GM23338 (cell line): ENCODE data around the gene MYO5B. TPM values are rescaled to one million over a fixed set of nuclear protein-coding genes. Genes with fewer than 3 reads are reported as not detected.

Source experiments
- ATAC-seq: fragments of 200-7000 bp; cut with Tn5 transposase; 3 replicates; pipeline ENCODE4 v1.9.1; 2020
- DNase-seq: peaks from one replicate; pipeline ENCODE4 v3.0.0-alpha.2; 2015; ENCODE audit warnings: low spot score
- H2AFZ ChIP-seq: fragments of 200-600 bp; sonication (generic); 2 replicates; pipeline ENCODE4 v1.8.0; 2016; ENCODE audit warnings: antibody characterized with exemption, mild to moderate bottlenecking, moderate library complexity
- H3F3A ChIP-seq: fragments of 200-600 bp; sonication (generic); replicated peaks from 2 replicates; pipeline ENCODE4 v1.8.0; 2017; ENCODE audit warnings: antibody characterized with exemption, mixed run types, low read depth
- H3K27ac ChIP-seq: fragments of 200-600 bp; sonication (generic); 2 replicates; pipeline ENCODE4 v1.6.1; 2016; ENCODE audit warnings: low read depth
- H3K27me3 ChIP-seq: fragments of 200-600 bp; sonication (generic); 2 replicates; pipeline ENCODE4 v1.8.0; 2016; ENCODE audit warnings: mild to moderate bottlenecking, mixed run types, moderate library complexity; ENCODE audit not compliant: insufficient read depth
- H3K36me3 ChIP-seq: fragments of 200-600 bp; sonication (generic); 2 replicates; pipeline ENCODE4 v1.8.0; 2016; ENCODE audit warnings: mild to moderate bottlenecking; ENCODE audit not compliant: insufficient read depth
- H3K4me1 ChIP-seq: fragments of 200-600 bp; sonication (generic); 2 replicates; pipeline ENCODE4 v1.8.0; 2016; ENCODE audit warnings: mild to moderate bottlenecking, moderate library complexity; ENCODE audit not compliant: insufficient read depth
- H3K4me2 ChIP-seq: fragments of 200-600 bp; sonication (generic); 2 replicates; pipeline ENCODE4 v1.7.1; 2017; ENCODE audit warnings: mixed run types
- H3K4me3 ChIP-seq: fragments of 200-600 bp; sonication (generic); 2 replicates; pipeline ENCODE4 v1.6.1; 2016; ENCODE audit warnings: mixed run types
- H3K79me2 ChIP-seq: fragments of 200-600 bp; sonication (generic); replicated peaks from 2 replicates; pipeline ENCODE4 v1.8.0; 2017; ENCODE audit warnings: mild to moderate bottlenecking; ENCODE audit not compliant: insufficient read depth
- H3K9me2 ChIP-seq: fragments of 200-600 bp; sonication (generic); 2 replicates; pipeline ENCODE4 v1.8.0; 2017; ENCODE audit not compliant: insufficient read depth
- H4K20me1 ChIP-seq: fragments of 200-600 bp; sonication (generic); replicated peaks from 2 replicates; pipeline ENCODE4 v1.8.0; 2017; ENCODE audit warnings: mild to moderate bottlenecking; ENCODE audit not compliant: insufficient read depth
- H3K27ac Mint-ChIP-seq: 2 replicates; pipeline ENCODE4 v1.8.0; 2020; ENCODE audit warnings: inconsistent platforms, mild to moderate bottlenecking, moderate library complexity, mixed read lengths
- H3K27me3 Mint-ChIP-seq: 3 replicates; pipeline ENCODE4 v1.8.0; 2022; ENCODE audit warnings: low read depth, mild to moderate bottlenecking, moderate library complexity, mixed read lengths, inconsistent platforms; ENCODE audit not compliant: insufficient read depth, poor library complexity
- H3K36me3 Mint-ChIP-seq: 3 replicates; pipeline ENCODE4 v1.8.0; 2021; ENCODE audit warnings: low read depth, mild to moderate bottlenecking, inconsistent platforms, moderate library complexity, mixed read lengths
- H3K4me1 Mint-ChIP-seq: 3 replicates; pipeline ENCODE4 v1.8.0; 2020; ENCODE audit warnings: mild to moderate bottlenecking, inconsistent platforms, mixed read lengths
- H3K4me3 Mint-ChIP-seq: 3 replicates; pipeline ENCODE4 v1.8.0; 2021; ENCODE audit warnings: moderate library complexity, mild to moderate bottlenecking, inconsistent platforms, mixed read lengths
- H3K9me3 Mint-ChIP-seq: 3 replicates; pipeline ENCODE4 v1.8.0; 2020; ENCODE audit warnings: moderate library complexity, mild to moderate bottlenecking, inconsistent platforms, mixed read lengths
- EZH2 ChIP-seq: fragments of 200-600 bp; sonication (generic); IDR thresholded peaks from one replicate; pipeline ENCODE4 v1.8.0; 2017; ENCODE audit warnings: antibody characterized with exemption, mild to moderate bottlenecking, low read depth; ENCODE audit not compliant: unreplicated experiment
- NANOG ChIP-seq: IDR thresholded peaks from 2 replicates; pipeline ENCODE4 v1.6.1; 2016; ENCODE audit warnings: antibody characterized with exemption, borderline replicate concordance
- POLR2AphosphoS5 ChIP-seq: IDR thresholded peaks from 2 replicates; pipeline ENCODE4 v1.6.1; 2016; ENCODE audit warnings: antibody characterized with exemption, low read depth
- STAT1 ChIP-seq: IDR thresholded peaks from one replicate; pipeline ENCODE4 v1.6.1; 2016; ENCODE audit warnings: antibody characterized with exemption; ENCODE audit not compliant: unreplicated experiment
- ZNF331 ChIP-seq: fragments of 250-450 bp; sonication (Bioruptor Pico); IDR thresholded peaks from 2 replicates; pipeline ENCODE4 v1.5.0; 2020; ENCODE audit warnings: low read depth, mild to moderate bottlenecking, moderate library complexity
- polyA plus RNA-seq: library from polyadenylated mRNA; unstranded; fragments of >200 nt; fragmentation: Nextera tagmentation; extraction: Ambion mirVana; gene quantifications from 2 replicates; pipeline ENCODE4 v1.2.1, GENCODE V29; 2016
- total RNA-seq: library from RNA; depleted of rRNA; stranded (reverse); fragments of >200 nt; shearing (Covaris generic); gene quantifications from 2 replicates; pipeline ENCODE4 v1.2.3, GENCODE V29; 2014
- TF ChIP-seq, protein P1 (sequence below): IDR thresholded peaks from 2 replicates; pipeline ENCODE4 v1.6.1; 2016; ENCODE audit warnings: antibody characterized with exemption
- TF ChIP-seq, protein P2 (sequence below), 2 experiments: fragments of 200-600 bp in 1 of 2; sonication (generic) in 1 of 2; conservative IDR thresholded peaks; 2 replicates each; pipeline versions ENCODE4 v1.5.1 to v1.6.1; 2016 to 2017; ENCODE audit warnings: antibody characterized with exemption in 2 of 2, low read depth in 2 of 2, mild to moderate bottlenecking in 2 of 2, moderate library complexity in 1 of 2
- TF ChIP-seq, protein P3 (sequence below): IDR thresholded peaks from one replicate; pipeline ENCODE4 v1.6.1; 2018; ENCODE audit warnings: antibody characterized with exemption; ENCODE audit not compliant: unreplicated experiment

The MYO5B gene
- total and polyA plus RNA-seq, 2 experiments from 2014 or later: 3.2 to 19.1 TPM

DNA sequence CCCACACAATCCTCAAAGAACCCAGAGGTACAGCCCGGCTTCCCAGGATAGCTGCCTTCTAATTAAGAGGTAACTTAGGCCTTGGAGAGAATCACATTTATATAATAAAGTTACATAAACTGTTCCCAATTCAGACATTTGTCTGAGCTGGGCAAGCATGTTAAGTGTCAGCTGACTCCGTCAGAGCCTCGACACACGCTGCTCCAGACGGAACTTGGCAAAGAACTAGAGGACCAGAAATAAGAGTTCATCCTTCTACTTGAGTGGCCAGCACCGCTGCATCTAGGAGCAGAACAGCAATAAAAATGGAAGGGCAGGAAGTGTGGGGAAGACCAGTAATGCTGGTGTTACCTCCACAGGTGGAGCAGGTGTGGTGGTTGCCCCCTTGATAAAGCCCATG is 80.5 kb downstream of the MYO5B start:
- no peaks in the 10 kb centered on the region for H3K79me2 ChIP-seq
- no peaks in the 10 kb centered on the region for H3K27me3 ChIP-seq
- no peaks in the 10 kb centered on the region for H3K9me3 Mint-ChIP-seq
- H3K4me2 ChIP-seq: no peak overlapping the region
- H3K36me3 ChIP-seq: no peaks in the 10 kb centered on the region
- TF ChIP-seq, protein P1, sequence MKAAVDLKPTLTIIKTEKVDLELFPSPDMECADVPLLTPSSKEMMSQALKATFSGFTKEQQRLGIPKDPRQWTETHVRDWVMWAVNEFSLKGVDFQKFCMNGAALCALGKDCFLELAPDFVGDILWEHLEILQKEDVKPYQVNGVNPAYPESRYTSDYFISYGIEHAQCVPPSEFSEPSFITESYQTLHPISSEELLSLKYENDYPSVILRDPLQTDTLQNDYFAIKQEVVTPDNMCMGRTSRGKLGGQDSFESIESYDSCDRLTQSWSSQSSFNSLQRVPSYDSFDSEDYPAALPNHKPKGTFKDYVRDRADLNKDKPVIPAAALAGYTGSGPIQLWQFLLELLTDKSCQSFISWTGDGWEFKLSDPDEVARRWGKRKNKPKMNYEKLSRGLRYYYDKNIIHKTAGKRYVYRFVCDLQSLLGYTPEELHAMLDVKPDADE: no peak
- no peak for TF ChIP-seq NANOG
- TF ChIP-seq ZNF331 (CRISPR knock-in tag): no peak
- TF ChIP-seq, protein P2, sequence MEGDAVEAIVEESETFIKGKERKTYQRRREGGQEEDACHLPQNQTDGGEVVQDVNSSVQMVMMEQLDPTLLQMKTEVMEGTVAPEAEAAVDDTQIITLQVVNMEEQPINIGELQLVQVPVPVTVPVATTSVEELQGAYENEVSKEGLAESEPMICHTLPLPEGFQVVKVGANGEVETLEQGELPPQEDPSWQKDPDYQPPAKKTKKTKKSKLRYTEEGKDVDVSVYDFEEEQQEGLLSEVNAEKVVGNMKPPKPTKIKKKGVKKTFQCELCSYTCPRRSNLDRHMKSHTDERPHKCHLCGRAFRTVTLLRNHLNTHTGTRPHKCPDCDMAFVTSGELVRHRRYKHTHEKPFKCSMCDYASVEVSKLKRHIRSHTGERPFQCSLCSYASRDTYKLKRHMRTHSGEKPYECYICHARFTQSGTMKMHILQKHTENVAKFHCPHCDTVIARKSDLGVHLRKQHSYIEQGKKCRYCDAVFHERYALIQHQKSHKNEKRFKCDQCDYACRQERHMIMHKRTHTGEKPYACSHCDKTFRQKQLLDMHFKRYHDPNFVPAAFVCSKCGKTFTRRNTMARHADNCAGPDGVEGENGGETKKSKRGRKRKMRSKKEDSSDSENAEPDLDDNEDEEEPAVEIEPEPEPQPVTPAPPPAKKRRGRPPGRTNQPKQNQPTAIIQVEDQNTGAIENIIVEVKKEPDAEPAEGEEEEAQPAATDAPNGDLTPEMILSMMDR (conservative IDR thresholded peaks at IDR 0.05; ENCODE audit: low read depth in 2 of 2): no peak
- no peak for TF ChIP-seq STAT1
- H3K27me3 Mint-ChIP-seq: no peaks in the 10 kb centered on the region
- peaks cover 10% of the 10 kb centered on the region; the same call in 2 of the 3 replicates for H3K4me1 Mint-ChIP-seq
- no peak overlapping the region for H3K27ac ChIP-seq
- no peaks in the 10 kb centered on the region for H3K36me3 Mint-ChIP-seq
- no peak overlapping the region for H3K27ac Mint-ChIP-seq
- H4K20me1 ChIP-seq: no peaks in the 10 kb centered on the region; the same call in 1 of the 2 replicates
- ATAC-seq (no peak), DNase-seq (no peak)
- H3K4me3 Mint-ChIP-seq: no peak overlapping the region
- no peak overlapping the region for H2AFZ ChIP-seq
- H3K4me1 ChIP-seq: peaks cover 9% of the 10 kb centered on the region
- H3K4me3 ChIP-seq: no peak overlapping the region
- H3K9me2 ChIP-seq: no peaks in the 10 kb centered on the region
- no peaks in the 10 kb centered on the region for H3F3A ChIP-seq

DNA sequence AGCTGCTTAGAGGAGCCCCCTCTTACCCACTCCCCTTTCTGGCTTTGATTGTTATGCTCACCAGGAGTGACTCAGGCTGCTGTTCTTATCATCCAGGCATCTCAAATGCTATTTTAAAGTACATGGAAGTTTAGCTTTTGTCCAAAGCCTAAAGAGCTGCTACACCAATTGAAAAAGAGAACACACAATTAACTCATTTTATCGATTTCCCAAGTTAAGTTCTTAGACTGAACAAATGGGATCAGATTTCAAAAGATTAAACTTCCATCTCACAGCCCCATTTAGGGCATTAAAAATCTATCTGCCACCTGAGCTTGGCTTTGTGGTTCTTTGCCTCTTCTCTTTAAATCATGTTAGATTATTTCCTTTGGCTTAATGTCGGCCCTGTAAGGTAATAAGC is 81.2 kb downstream of the MYO5B start:
- DNase-seq (no peak), ATAC-seq (no peak; the same call in 2 of the 3 replicates)
- Mint-ChIP-seq H3K27ac (no peak overlapping the region), H3K4me3 (no peak overlapping the region), H3K9me3 (no peaks in the 10 kb centered on the region), H3K36me3 (no peaks in the 10 kb centered on the region), H3K27me3 (no peaks in the 10 kb centered on the region), H3K4me1 (peaks cover 10% of the 10 kb centered on the region; the same call in 2 of the 3 replicates)
- no peaks in the 10 kb centered on the region for H3K36me3 ChIP-seq
- H3K27ac ChIP-seq: no peak overlapping the region
- H3K27me3 ChIP-seq: no peaks in the 10 kb centered on the region
- H3K79me2 ChIP-seq: no peaks in the 10 kb centered on the region
- H3K4me2 ChIP-seq: no peak overlapping the region
- no peaks in the 10 kb centered on the region for H3K9me2 ChIP-seq
- no peaks in the 10 kb centered on the region for H3F3A ChIP-seq
- H2AFZ ChIP-seq: no peak overlapping the region
- H3K4me1 ChIP-seq: peaks cover 9% of the 10 kb centered on the region
- no peak overlapping the region for H3K4me3 ChIP-seq
- no peaks in the 10 kb centered on the region; the same call in 1 of the 2 replicates for H4K20me1 ChIP-seq
- TF ChIP-seq, protein P3, sequence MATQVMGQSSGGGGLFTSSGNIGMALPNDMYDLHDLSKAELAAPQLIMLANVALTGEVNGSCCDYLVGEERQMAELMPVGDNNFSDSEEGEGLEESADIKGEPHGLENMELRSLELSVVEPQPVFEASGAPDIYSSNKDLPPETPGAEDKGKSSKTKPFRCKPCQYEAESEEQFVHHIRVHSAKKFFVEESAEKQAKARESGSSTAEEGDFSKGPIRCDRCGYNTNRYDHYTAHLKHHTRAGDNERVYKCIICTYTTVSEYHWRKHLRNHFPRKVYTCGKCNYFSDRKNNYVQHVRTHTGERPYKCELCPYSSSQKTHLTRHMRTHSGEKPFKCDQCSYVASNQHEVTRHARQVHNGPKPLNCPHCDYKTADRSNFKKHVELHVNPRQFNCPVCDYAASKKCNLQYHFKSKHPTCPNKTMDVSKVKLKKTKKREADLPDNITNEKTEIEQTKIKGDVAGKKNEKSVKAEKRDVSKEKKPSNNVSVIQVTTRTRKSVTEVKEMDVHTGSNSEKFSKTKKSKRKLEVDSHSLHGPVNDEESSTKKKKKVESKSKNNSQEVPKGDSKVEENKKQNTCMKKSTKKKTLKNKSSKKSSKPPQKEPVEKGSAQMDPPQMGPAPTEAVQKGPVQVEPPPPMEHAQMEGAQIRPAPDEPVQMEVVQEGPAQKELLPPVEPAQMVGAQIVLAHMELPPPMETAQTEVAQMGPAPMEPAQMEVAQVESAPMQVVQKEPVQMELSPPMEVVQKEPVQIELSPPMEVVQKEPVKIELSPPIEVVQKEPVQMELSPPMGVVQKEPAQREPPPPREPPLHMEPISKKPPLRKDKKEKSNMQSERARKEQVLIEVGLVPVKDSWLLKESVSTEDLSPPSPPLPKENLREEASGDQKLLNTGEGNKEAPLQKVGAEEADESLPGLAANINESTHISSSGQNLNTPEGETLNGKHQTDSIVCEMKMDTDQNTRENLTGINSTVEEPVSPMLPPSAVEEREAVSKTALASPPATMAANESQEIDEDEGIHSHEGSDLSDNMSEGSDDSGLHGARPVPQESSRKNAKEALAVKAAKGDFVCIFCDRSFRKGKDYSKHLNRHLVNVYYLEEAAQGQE: no peak
- TF ChIP-seq, protein P1: no peak
- TF ChIP-seq EZH2 (no peak), ZNF331 (CRISPR knock-in tag) (no peak), STAT1 (no peak), POLR2AphosphoS5 (no peak)
